Liver (tissue), 3 donors: ENCODE measurements around the gene PRR13.

Experiments used
- CTCF ChIP-seq: fragments of 150-350 bp; IDR thresholded peaks from 2 replicates; pipeline ENCODE4 v1.5.1; 2017; ENCODE audit warnings: improper control_type of control experiment, low read depth, low read length; ENCODE audit not compliant: missing input control
- GABPA ChIP-seq, 2 donors: IDR thresholded peaks in 1 of 2; conservative IDR thresholded peaks in 1 of 2; 2 replicates each; pipeline ENCODE4 v1.6.1; 2016; ENCODE audit warnings: antibody characterized with exemption in 2 of 2, mild to moderate bottlenecking in 1 of 2, moderate library complexity in 1 of 2
- JUND ChIP-seq, 2 donors: IDR thresholded peaks; 2 replicates each; pipeline ENCODE4 v1.6.1; 2016; ENCODE audit warnings: antibody characterized with exemption in 2 of 2
- RAD21 ChIP-seq, 2 donors: IDR thresholded peaks; 2 replicates each; pipeline ENCODE4 v1.6.1; 2016; ENCODE audit warnings: antibody characterized with exemption in 2 of 2, mild to moderate bottlenecking in 2 of 2
- REST ChIP-seq: IDR thresholded peaks from 2 replicates; pipeline ENCODE4 v1.6.1; 2016; ENCODE audit warnings: antibody characterized with exemption, mild to moderate bottlenecking
- TAF1 ChIP-seq: conservative IDR thresholded peaks from 2 replicates; pipeline ENCODE4 v1.6.1; 2016; ENCODE audit warnings: antibody characterized with exemption, mild to moderate bottlenecking
- ZBTB33 ChIP-seq: IDR thresholded peaks from 2 replicates; pipeline ENCODE4 v1.6.1; 2016; ENCODE audit warnings: antibody characterized with exemption
- donor health status: healthy.
- donor health status: healthy.

GRCh38 chr12:53424626-53425514 is 16.7 kb upstream of the PRR13 start:
- TF ChIP-seq REST (no peak), CTCF (no peak), GABPA (IDR thresholded peaks at IDR 0.05 in 1 of 2, conservative IDR thresholded peaks at IDR 0.05 in 1 of 2) (no peak), JUND (IDR thresholded peaks at IDR 0.05) (no peak), RAD21 (IDR thresholded peaks at IDR 0.05) (no peak), ZBTB33 (no peak), TAF1 (no peak)
